Tibial nerve (tissue), 4 donors: ENCODE data around the gene LTBP1. TPM values are rescaled to one million over a fixed set of nuclear protein-coding genes. Genes with fewer than 3 reads are reported as not detected.

Experiments
- DNase-seq, 2 donors: peaks; one replicate each; pipeline ENCODE4 v3.0.0-alpha.2; 2019; ENCODE audit warnings: low spot score in 2 of 2
- H3K27ac ChIP-seq, 4 donors: fragments of 200-600 bp; sonication (generic) in 3 of 4; one replicate each; pipeline ENCODE4 v1.5.1; 2017 to 2019; ENCODE audit warnings: mild to moderate bottlenecking in 1 of 4
- H3K27me3 ChIP-seq, 2 donors: fragments of 200-600 bp; sonication (generic) in 1 of 2; one replicate each; pipeline versions ENCODE4 v1.5.1 to v1.6.0; 2017 to 2019
- H3K36me3 ChIP-seq, 3 donors: fragments of 200-600 bp; sonication (generic); one replicate each; pipeline ENCODE4 v1.5.1; 2018 to 2019
- H3K4me1 ChIP-seq, 4 donors: fragments of 200-600 bp; sonication (generic) in 3 of 4; one replicate each; pipeline ENCODE4 v1.5.1; 2017 to 2019
- H3K4me3 ChIP-seq, 4 donors: fragments of 200-600 bp; sonication (generic) in 3 of 4; one replicate each; pipeline ENCODE4 v1.5.1; 2017 to 2019; ENCODE audit warnings: mild to moderate bottlenecking in 1 of 4, moderate library complexity in 1 of 4
- H3K9me3 ChIP-seq, 4 donors: fragments of 200-600 bp; sonication (generic) in 3 of 4; one replicate each; pipeline ENCODE4 v1.5.1; 2017 to 2019
- CTCF ChIP-seq, 5 experiments: fragments of 200-600 bp in 3 of 5; fragments of 450-650 bp in 2 of 5; sonication (generic) in 3 of 5; IDR thresholded peaks; one replicate each; pipeline ENCODE4 v1.5.1; 2016 to 2019; ENCODE audit warnings: antibody characterized with exemption in 5 of 5, mild to moderate bottlenecking in 3 of 5, moderate library complexity in 2 of 5
- EP300 ChIP-seq, 2 donors: sonication (generic); formaldehyde crosslinking; IDR thresholded peaks; one replicate each; pipeline ENCODE4 v1.6.1; 2017; ENCODE audit warnings: antibody characterized with exemption in 2 of 2, mild to moderate bottlenecking in 1 of 2
- POLR2A ChIP-seq, 2 donors: fragments of 450-650 bp; IDR thresholded peaks; one replicate each; pipeline ENCODE4 v1.6.1; 2017; ENCODE audit warnings: antibody characterized with exemption in 2 of 2, mild to moderate bottlenecking in 2 of 2, moderate library complexity in 2 of 2
- WGBS, 2 donors: methylation state at CpG; one replicate each; pipeline ENCODE4 v1.1.5; 2018; 5-methylcytosine and 5-hydroxymethylcytosine counted together
- total RNA-seq, 4 donors: library from RNA; depleted of rRNA; stranded (reverse); fragments of >200 nt; gene quantifications; one replicate each; pipeline ENCODE4 v1.1.0, GENCODE V29; 2016

LTBP1 gene
- total RNA-seq, 4 donors from 2014 or later = 29.4 to 89.8 (median 50.6) TPM

- no peaks in the 10 kb centered on the region for H3K4me1 ChIP-seq
- H3K27ac ChIP-seq = no peak overlapping the region
- H3K4me3 ChIP-seq = no peak overlapping the region
- H3K27me3 ChIP-seq = no peaks in the 10 kb centered on the region
- H3K9me3 ChIP-seq = no peaks in the 10 kb centered on the region
- DNase-seq = no peak
- no peak for TF ChIP-seq CTCF (IDR thresholded peaks at IDR 0.05)
- no peak for TF ChIP-seq EP300 (IDR thresholded peaks at IDR 0.05)
- TF ChIP-seq POLR2A (IDR thresholded peaks at IDR 0.05) = no peak
- no peaks in the 10 kb centered on the region for H3K36me3 ChIP-seq
- whole genome bisulfite sequencing, 2 donors = 67 to 72% methylated on average over 5 of the region's 5 CpGs
Measured at GRCh38 chr2:33180915-33181314, 234.2 kb downstream of the LTBP1 start.

DNA sequence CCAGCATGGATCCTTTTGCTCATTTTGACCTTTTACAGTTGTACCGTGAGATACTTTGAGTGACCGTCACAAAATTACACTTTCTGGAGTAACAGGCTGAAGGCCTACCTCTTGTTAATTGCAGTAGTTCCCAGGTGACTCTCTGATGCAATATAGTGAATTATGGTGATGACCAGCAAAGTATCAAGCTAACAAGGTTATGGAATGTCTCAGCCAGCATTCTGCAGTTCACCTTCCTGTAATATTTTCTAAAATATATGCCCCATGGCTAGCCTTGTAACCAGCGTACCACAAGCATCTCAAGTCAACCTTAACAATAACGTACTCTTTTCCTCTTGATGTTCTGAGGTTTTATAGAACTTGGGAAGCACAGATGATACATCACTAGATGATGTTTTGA, 234.7 kb downstream of the LTBP1 start:
- no peak for DNase-seq
- no peak overlapping the region for H3K27ac ChIP-seq
- TF ChIP-seq EP300 (IDR thresholded peaks at IDR 0.05) (no peak), POLR2A (IDR thresholded peaks at IDR 0.05) (no peak), CTCF (IDR thresholded peaks at IDR 0.05) (no peak)

GRCh38 chr2:33184041-33184440, 237.3 kb downstream of the LTBP1 start:
- WGBS, 2 donors = 82 to 85% methylated on average over 3 of the region's 3 CpGs
- peaks cover 0 to 7% (median 0%) of the 10 kb centered on the region in 3 donors for H3K36me3 ChIP-seq
- no peak for DNase-seq
- TF ChIP-seq CTCF (IDR thresholded peaks at IDR 0.05) (no peak), POLR2A (IDR thresholded peaks at IDR 0.05) (no peak), EP300 (IDR thresholded peaks at IDR 0.05) (no peak)
- H3K9me3 ChIP-seq = no peaks in the 10 kb centered on the region
- no peak overlapping the region for H3K27ac ChIP-seq
- no peaks in the 10 kb centered on the region for H3K4me1 ChIP-seq
- no peak overlapping the region for H3K4me3 ChIP-seq
- H3K27me3 ChIP-seq = no peaks in the 10 kb centered on the region

More for the DNA sequence above, 234.7 kb downstream of the LTBP1 start:
- Histone ChIP-seq H3K9me3 (no peaks in the 10 kb centered on the region), H3K27me3 (no peaks in the 10 kb centered on the region), H3K4me3 (no peak overlapping the region), H3K4me1 (no peaks in the 10 kb centered on the region), H3K36me3 (no peaks in the 10 kb centered on the region)
- 82 to 91% methylated on average over 4 of the region's 4 CpGs for WGBS, 2 donors

- 84 to 95% methylated on average over 6 of the region's 6 CpGs for WGBS, 2 donors
- Histone ChIP-seq H3K4me3 (no peak overlapping the region), H3K4me1 (no peaks in the 10 kb centered on the region), H3K27me3 (no peaks in the 10 kb centered on the region), H3K36me3 (peaks cover 0 to 18% (median 0%) of the 10 kb centered on the region in 3 donors), H3K9me3 (no peaks in the 10 kb centered on the region), H3K27ac (no peak overlapping the region)
- TF ChIP-seq EP300 (IDR thresholded peaks at IDR 0.05) (no peak), POLR2A (IDR thresholded peaks at IDR 0.05) (no peak), CTCF (IDR thresholded peaks at IDR 0.05) (no peak)
- no peak for DNase-seq
Measured at GRCh38 chr2:33186937-33187336, 240.2 kb downstream of the LTBP1 start.

- no peak for DNase-seq
- Histone ChIP-seq H3K27ac (no peak overlapping the region), H3K4me1 (no peaks in the 10 kb centered on the region), H3K27me3 (no peaks in the 10 kb centered on the region), H3K9me3 (no peaks in the 10 kb centered on the region), H3K4me3 (no peak overlapping the region), H3K36me3 (peaks cover 0 to 18% (median 0%) of the 10 kb centered on the region in 3 donors)
- TF ChIP-seq CTCF (IDR thresholded peaks at IDR 0.05) (no peak), EP300 (IDR thresholded peaks at IDR 0.05) (no peak), POLR2A (IDR thresholded peaks at IDR 0.05) (no peak)
- WGBS, 2 donors = 97% methylated on average over 3 of the region's 3 CpGs
Measured at GRCh38 chr2:33188799-33189198, 242.0 kb downstream of the LTBP1 start.
